Right lobe of liver (tissue), 6 donors: ENCODE data around the gene GRK6. TPM values are rescaled to one million over a fixed set of nuclear protein-coding genes. Genes with fewer than 3 reads are reported as not detected.

ENCODE experiments used
- ATAC-seq, 4 donors: fragments of 200-7000 bp; cut with Tn5 transposase; one replicate each; pipeline ENCODE4 v1.9.1; 2020; ENCODE audit warnings: mild to moderate bottlenecking in 4 of 4, moderate library complexity in 4 of 4
- DNase-seq, 3 donors: peaks; one replicate each; pipeline ENCODE4 v3.0.0-alpha.2; 2020
- H3K27ac ChIP-seq, 3 donors: fragments of 200-600 bp; one replicate each; pipeline ENCODE4 v1.8.0; 2022
- H3K27me3 ChIP-seq, 2 donors: fragments of 200-600 bp; one replicate each; pipeline ENCODE4 v1.8.0; 2022
- H3K36me3 ChIP-seq, 4 donors: fragments of 200-600 bp; sonication (generic) in 1 of 4; one replicate each; pipeline versions ENCODE4 v1.5.1 to v1.8.0; 2017 to 2022; ENCODE audit warnings: control low read depth in 1 of 4
- H3K4me1 ChIP-seq, 4 donors: fragments of 200-600 bp; sonication (generic) in 1 of 4; one replicate each; pipeline versions ENCODE4 v1.5.1 to v1.8.0; 2017 to 2022; ENCODE audit warnings: control low read depth in 1 of 4
- H3K4me3 ChIP-seq, 3 donors: fragments of 200-600 bp; one replicate each; pipeline ENCODE4 v1.8.0; 2022
- H3K9me3 ChIP-seq, 4 donors: fragments of 200-600 bp; sonication (generic) in 1 of 4; one replicate each; pipeline versions ENCODE4 v1.5.1 to v1.8.0; 2017 to 2022; ENCODE audit warnings: control low read depth in 1 of 4
- POLR2A ChIP-seq: fragments of 450-650 bp; IDR thresholded peaks from one replicate; pipeline ENCODE4 v1.6.1; 2017; ENCODE audit warnings: antibody characterized with exemption, mild to moderate bottlenecking
- WGBS: methylation state at CpG from one replicate; pipeline ENCODE4 v1.1.6; 2018; ENCODE audit warnings: low coverage, low lambda C conversion rate; ENCODE audit not compliant: insufficient coverage; ENCODE audit errors: missing lambda C conversion rate; 5-methylcytosine and 5-hydroxymethylcytosine counted together
- intact Hi-C, 2 donors: fragments of 100-400 bp; cut with DNase I; formaldehyde crosslinking; loops; one replicate each; pipeline versions ENCODE4 v1.11.2 to v1.14.1; 2022
- total RNA-seq, 6 experiments: library from RNA; depleted of rRNA in 2 of 6; stranded (reverse); fragments of >200 nt in 2 of 6; fragmentation: NEBNext Ultra II Directional in 3 of 6; extraction: Animal tissue kit (Norgen Biotek cat#: 25700) in 3 of 6; gene quantifications; one replicate each; pipeline versions ENCODE4 v1.1.0 to v1.2.4, GENCODE V29; 2016 to 2023
- TF ChIP-seq, protein P1 (sequence below), 4 donors: fragments of 200-600 bp in 3 of 4; fragments of 450-650 bp in 1 of 4; IDR thresholded peaks; one replicate each; pipeline versions ENCODE4 v1.5.1 to v1.8.0; 2016 to 2022; ENCODE audit warnings: antibody characterized with exemption in 4 of 4, mild to moderate bottlenecking in 2 of 4
- donor health status: DM: no; HTN: yes; CAD: no.
- donor health status: DM: no; HTN: no; CAD: no.
- donor health status: DM: no; HTN: no; CAD: no.
- donor health status: DM: no; HTN: yes; CAD: no.
- donor health status: DM: no; HTN: yes; CAD: no.

GRK6 gene
- total RNA-seq, 6 experiments from 2014 or later: 6.1 to 10.8 (median 10.0) TPM

DNA sequence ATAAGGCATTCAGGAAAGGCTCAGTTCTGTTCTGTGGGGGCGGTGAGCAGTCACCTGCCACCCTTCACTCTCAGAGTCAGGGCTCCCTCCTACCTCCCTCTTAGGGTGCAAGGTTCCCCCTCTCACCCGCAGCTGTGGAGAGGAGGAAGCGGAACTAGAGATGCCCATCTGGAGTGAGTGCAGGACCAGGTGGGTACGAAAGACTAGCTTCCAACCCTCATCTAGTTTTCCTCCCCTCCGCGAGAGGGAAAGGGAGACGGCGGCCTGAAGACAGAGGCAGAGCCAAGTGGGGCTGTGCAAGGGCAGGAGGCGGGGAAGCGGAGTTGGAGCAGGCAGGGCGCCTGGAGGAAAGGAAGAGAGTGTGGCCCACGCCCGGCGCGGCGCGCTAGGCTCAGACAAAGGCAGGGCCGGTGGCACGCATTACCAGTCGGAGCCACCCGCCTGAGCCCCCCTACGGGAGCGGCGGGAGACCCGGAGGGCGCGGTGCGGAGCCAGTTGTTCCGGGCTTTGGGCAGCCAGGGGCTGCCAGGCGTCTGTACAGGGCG lies 27.4 kb downstream of the GRK6 start:
- intact Hi-C loops: loop anchor here (5.0 to 10.0 kb wide), 3 partner anchors 57 to 139 kb away; partner anchors contain the start of gene MXD3 (in 1 of the 2)
- Histone ChIP-seq H3K27ac (peak overlapping the region in 1 of 3 donors; percentile 64), H3K9me3 (no peaks in the 10 kb centered on the region), H3K36me3 (no peaks in the 10 kb centered on the region), H3K4me3 (peak overlapping the region; percentile 31 to 66 (median 62)), H3K27me3 (no peaks in the 10 kb centered on the region), H3K4me1 (peaks cover 0 to 10% (median 3%) of the 10 kb centered on the region in 4 donors)
- DNase-seq: peak in 2 of 3 donors; percentile 50 to 66
- peak in 1 of 4 donors; percentile 1 for ATAC-seq
- WGBS: 18% methylated on average over 17 of the region's 31 CpGs
- no peak for TF ChIP-seq POLR2A
- TF ChIP-seq, protein P1, sequence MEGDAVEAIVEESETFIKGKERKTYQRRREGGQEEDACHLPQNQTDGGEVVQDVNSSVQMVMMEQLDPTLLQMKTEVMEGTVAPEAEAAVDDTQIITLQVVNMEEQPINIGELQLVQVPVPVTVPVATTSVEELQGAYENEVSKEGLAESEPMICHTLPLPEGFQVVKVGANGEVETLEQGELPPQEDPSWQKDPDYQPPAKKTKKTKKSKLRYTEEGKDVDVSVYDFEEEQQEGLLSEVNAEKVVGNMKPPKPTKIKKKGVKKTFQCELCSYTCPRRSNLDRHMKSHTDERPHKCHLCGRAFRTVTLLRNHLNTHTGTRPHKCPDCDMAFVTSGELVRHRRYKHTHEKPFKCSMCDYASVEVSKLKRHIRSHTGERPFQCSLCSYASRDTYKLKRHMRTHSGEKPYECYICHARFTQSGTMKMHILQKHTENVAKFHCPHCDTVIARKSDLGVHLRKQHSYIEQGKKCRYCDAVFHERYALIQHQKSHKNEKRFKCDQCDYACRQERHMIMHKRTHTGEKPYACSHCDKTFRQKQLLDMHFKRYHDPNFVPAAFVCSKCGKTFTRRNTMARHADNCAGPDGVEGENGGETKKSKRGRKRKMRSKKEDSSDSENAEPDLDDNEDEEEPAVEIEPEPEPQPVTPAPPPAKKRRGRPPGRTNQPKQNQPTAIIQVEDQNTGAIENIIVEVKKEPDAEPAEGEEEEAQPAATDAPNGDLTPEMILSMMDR (IDR thresholded peaks at IDR 0.05): no peak

DNA sequence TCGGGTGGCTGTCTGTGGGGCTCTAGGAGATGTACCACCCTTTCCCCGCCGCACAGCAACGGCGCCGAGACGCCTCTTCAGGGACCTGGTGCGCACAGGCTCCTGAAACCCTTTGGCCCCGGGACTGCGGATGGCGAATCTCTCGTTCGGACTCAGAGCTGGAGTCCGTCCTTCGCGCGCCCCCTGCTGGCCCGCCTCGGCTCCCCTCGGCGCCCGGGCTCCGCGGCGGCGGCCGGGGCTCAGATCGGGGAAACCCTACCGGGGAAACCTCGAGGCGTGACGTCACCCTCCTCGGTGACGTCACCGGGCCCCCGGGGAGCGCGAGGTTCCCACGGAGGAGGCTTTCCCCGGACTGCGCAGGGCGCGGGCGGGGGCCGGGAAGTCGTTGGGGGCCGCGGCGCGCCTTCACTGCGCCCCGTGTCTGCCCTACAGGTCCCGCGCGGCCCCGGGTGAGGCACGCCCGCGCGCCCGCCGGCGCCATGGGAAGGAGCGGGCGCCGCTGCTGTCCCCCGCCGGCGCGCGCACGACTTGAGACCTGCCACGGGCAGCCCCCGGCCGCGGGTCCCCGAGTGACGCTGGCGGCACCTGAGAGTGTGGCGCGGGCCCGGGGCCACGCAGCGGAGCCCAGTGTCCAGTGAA lies 28.0 kb downstream of the GRK6 start:
- intact Hi-C loops: loop anchor here (5.0 to 10.0 kb wide), 3 partner anchors 57 to 140 kb away; partner anchors contain the start of gene MXD3 (in 1 of the 2)
- ATAC-seq (peak; percentile 70 to 83 (median 75)), DNase-seq (peak; percentile 92 to 94 (median 93))
- Histone ChIP-seq H3K4me1 (peaks cover 0 to 10% (median 3%) of the 10 kb centered on the region in 4 donors), H3K36me3 (no peaks in the 10 kb centered on the region), H3K4me3 (peak overlapping the region; percentile 62 to 73 (median 66)), H3K27me3 (no peaks in the 10 kb centered on the region), H3K9me3 (no peaks in the 10 kb centered on the region), H3K27ac (peak overlapping the region; percentile 36 to 65 (median 64))
- no CpG with 5 or more reads among the region's 84 CpGs for WGBS
- no peak for TF ChIP-seq POLR2A
- TF ChIP-seq, protein P1 (IDR thresholded peaks at IDR 0.05): peak; percentile 92 to 99 (median 94)

DNA sequence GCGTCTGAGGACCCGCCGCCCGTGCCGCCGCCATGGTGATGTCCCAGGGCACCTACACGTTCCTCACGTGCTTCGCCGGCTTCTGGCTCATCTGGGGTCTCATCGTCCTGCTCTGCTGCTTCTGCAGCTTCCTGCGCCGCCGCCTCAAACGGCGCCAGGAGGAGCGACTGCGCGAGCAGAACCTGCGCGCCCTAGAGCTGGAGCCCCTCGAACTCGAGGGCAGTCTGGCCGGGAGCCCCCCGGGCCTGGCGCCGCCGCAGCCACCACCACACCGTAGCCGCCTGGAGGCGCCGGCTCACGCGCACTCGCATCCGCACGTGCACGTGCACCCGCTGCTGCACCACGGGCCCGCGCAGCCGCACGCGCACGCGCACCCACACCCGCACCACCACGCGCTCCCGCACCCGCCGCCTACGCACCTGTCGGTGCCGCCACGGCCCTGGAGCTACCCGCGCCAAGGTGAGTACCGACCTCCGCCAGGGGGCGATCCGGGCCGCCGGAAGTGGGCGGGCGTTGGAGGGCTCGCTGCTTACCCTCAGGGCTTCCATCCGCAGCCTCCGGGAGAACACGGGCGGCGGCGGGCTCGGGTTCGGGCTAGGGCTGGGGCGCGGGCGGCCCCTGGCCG lies 28.7 kb downstream of the GRK6 start:
- ATAC-seq (peak; percentile 60 to 72 (median 63)), DNase-seq (peak; percentile 88 to 91 (median 90))
- TF ChIP-seq, protein P1 (IDR thresholded peaks at IDR 0.05): peak; percentile 74 to 80 (median 76)
- TF ChIP-seq POLR2A: peak; percentile 68
- Histone ChIP-seq H3K27ac (peak overlapping the region; percentile 36 to 65 (median 64)), H3K36me3 (no peaks in the 10 kb centered on the region), H3K4me3 (peak overlapping the region; percentile 62 to 73 (median 66)), H3K27me3 (no peaks in the 10 kb centered on the region), H3K4me1 (peaks cover 0 to 10% (median 3%) of the 10 kb centered on the region in 4 donors), H3K9me3 (no peaks in the 10 kb centered on the region)
- WGBS: 0% methylated on average over 10 of the region's 80 CpGs
- intact Hi-C loops: loop anchor here in 1 of 2 donors (10.0 kb wide), 1 partner anchor 140 kb away; the partner anchor contains the start of gene MXD3

DNA sequence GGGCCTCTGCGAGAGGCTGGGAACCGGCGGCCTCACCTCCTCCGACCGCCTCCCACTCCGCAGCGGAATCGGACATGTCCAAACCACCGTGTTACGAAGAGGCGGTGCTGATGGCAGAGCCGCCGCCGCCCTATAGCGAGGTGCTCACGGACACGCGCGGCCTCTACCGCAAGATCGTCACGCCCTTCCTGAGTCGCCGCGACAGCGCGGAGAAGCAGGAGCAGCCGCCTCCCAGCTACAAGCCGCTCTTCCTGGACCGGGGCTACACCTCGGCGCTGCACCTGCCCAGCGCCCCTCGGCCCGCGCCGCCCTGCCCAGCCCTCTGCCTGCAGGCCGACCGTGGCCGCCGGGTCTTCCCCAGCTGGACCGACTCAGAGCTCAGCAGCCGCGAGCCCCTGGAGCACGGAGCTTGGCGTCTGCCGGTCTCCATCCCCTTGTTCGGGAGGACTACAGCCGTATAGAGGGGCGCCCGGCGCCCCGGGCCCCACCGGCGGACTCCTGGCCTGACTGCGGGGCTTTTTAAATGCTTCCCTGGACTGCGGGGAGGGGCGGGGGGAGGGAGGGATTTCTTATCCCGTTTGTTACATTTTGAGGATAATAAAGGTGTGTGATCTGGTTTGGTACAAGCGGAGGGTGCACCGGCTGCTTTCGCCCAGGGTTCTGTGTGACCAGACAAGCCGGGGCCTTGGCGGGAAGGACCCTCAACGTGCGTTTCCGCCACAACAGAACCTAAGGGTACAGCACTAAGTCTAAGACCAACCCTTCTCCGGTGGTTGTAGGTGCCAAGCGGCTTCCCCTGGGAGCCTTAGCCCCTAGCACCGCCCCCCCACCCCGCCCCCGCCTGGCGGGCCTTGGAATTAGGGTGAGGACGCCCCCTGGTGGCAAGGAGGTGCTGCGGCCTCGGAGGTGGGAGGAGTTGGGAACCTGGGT lies 29.4 kb downstream of the GRK6 start:
- H3K36me3 ChIP-seq: no peaks in the 10 kb centered on the region
- DNase-seq (peak; percentile 91 to 93 (median 92)), ATAC-seq (peak; percentile 62 to 65 (median 64))
- peak overlapping the region; percentile 62 to 73 (median 66) for H3K4me3 ChIP-seq
- H3K4me1 ChIP-seq: peaks cover 0 to 10% (median 3%) of the 10 kb centered on the region in 4 donors
- H3K9me3 ChIP-seq: no peaks in the 10 kb centered on the region
- no peaks in the 10 kb centered on the region for H3K27me3 ChIP-seq
- H3K27ac ChIP-seq: peak overlapping the region; percentile 36 to 65 (median 64)
- intact Hi-C loops: loop anchor here in 1 of 2 donors (10.0 kb wide), 1 partner anchor 141 kb away; the partner anchor contains the start of gene MXD3
- TF ChIP-seq, protein P1 (IDR thresholded peaks at IDR 0.05): peak; percentile 78 to 96 (median 91)
- TF ChIP-seq POLR2A: no peak
- 0% methylated on average over 17 of the region's 76 CpGs for WGBS
